HK-2 (cell line): Measurements from ENCODE around the gene IL1RAP.

Source experiments
- DNase-seq: peaks from one replicate; pipeline ENCODE4 v3.0.0-alpha.2; 2018; ENCODE audit not compliant: unreplicated experiment

IL1RAP gene

GRCh38 chr3:190541560-190541959 is 27.7 kb downstream of the IL1RAP start:
- no peak for DNase-seq

DNA sequence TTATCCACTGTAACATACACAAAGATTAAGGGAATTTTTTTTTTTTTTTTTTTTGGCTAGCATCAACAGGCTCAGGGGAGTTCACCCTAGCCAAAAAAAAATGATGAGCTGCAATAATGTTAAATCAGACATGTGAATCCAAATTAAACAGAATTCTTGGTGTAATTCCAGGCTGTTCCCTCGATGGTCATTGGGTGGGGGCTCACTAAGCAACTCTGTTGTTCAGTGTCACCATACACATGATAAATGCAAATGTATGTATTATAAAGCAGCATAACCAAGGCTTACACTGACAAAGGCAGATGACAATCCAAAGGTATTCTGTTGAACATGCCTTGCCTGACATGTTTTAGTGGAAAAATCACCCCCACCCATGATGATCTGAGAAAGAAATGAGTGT is 29.0 kb downstream of the IL1RAP start:
- no peak for DNase-seq

GRCh38 chr3:190543671-190544070 is 29.8 kb downstream of the IL1RAP start:
- no peak for DNase-seq

GRCh38 chr3:190545191-190545590 is 31.3 kb downstream of the IL1RAP start:
- DNase-seq = no peak

GRCh38 chr3:190546881-190547510 is 33.1 kb downstream of the IL1RAP start:
- DNase-seq = no peak

DNA sequence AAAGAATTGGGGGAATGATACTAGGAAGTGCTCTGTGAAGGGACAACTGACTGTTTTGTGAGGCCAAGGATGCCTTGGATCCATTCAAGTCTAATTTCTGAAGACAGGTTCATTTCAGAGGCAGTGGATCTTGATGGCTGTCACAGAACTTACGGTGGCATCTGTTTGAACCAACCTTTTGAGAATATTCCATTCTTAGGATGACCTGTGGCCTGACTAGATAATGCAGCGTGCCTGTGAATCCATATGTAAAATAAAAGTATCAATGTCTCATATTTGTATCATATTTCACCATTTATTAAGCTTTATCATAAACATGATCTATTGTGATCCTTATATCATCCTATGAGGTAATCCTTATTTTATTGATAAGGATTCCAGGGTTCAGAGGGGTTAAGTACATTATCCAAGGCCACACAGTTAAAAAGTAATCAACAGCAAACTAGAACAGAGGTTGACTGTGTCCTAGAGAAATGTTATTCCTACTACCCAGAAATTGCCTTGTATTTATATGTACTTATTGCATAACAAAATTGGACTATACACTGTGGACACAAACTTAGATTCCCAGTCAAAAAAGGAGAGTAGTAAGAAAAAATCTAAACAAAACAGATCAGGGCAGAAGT is 34.3 kb downstream of the IL1RAP start:
- DNase-seq = no peak

GRCh38 chr3:190552021-190552420 is 38.1 kb downstream of the IL1RAP start:
- no peak for DNase-seq

- no peak for DNase-seq
These were observed 39.3 kb downstream of the IL1RAP start for GRCh38 chr3:190552969-190553759.

DNA sequence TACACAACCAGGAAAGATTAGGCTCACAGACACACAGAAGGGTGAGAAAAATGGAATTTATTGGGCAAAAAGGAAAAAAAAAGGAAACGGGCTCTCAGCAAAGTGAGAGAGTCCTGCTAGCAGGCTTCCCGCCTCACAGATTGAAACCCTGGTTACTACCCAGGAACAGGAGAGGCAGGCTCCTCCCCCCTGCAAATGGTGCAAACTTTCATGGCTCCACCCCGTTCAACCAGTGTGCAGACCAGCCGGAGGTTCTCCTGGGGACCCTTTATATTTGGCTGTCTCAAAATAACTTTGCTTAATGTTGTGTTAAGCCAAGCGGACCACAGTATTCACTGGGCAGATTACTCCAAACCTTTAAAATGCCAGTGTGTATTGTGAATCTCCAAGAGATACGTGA is 40.3 kb downstream of the IL1RAP start:
- no peak for DNase-seq

DNA sequence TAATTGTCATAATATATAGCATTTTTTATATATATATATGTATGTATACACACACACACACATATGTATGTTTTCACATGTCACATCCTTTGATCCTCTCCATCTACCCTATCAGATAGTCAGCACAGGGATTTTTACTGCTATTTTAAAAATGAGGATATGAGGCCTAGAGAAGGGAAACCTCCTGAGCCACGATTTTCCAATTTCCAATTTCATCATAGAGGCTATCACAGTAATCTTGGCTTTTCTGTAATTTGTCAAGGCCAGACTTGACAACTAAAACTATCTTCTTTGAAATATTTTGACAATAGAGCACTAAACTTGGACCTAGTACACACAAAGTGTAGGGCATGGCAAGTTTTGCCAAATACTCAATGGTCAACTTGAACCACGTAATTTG is 42.5 kb downstream of the IL1RAP start:
- no peak for DNase-seq

DNA sequence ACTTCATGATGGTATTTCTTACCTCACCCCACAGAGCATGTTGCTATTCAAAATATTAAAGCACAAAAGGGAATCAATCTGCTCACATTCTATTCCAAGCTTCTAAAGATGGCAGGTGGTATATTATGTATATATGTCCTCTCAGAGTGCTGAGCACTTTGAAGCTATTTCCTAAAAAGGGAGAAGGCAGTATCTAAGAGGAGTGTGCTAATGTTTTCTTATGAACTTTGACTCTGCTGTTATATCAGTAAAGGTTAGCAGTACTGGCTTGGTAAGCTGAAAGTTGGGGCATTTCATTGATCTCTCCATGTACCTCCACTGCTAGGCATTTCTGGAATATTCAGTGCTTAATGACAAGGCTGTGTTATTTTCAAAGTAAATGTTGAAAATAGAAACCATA is 43.4 kb downstream of the IL1RAP start:
- no peak for DNase-seq

DNA sequence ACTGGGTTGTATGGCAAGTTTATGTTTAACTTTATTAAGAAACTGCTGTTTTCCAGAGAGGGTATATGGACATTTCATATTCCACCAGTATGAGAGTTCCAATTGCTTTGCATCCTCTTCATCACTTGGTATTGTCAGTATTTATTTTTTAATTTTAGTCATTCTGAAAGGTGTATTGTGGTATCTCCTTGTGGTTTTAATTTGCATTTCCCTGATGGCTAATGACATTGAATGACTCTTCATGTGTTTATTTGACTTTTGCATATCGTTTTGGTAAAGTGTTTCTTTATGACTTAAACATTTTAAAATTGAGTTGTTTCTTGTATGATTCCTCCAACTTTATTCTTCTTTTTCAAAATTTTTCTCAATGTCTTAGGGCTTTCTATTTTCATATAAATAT is 44.4 kb downstream of the IL1RAP start:
- DNase-seq = no peak

- DNase-seq = no peak
These were observed 44.9 kb downstream of the IL1RAP start for GRCh38 chr3:190558796-190559195.

DNA sequence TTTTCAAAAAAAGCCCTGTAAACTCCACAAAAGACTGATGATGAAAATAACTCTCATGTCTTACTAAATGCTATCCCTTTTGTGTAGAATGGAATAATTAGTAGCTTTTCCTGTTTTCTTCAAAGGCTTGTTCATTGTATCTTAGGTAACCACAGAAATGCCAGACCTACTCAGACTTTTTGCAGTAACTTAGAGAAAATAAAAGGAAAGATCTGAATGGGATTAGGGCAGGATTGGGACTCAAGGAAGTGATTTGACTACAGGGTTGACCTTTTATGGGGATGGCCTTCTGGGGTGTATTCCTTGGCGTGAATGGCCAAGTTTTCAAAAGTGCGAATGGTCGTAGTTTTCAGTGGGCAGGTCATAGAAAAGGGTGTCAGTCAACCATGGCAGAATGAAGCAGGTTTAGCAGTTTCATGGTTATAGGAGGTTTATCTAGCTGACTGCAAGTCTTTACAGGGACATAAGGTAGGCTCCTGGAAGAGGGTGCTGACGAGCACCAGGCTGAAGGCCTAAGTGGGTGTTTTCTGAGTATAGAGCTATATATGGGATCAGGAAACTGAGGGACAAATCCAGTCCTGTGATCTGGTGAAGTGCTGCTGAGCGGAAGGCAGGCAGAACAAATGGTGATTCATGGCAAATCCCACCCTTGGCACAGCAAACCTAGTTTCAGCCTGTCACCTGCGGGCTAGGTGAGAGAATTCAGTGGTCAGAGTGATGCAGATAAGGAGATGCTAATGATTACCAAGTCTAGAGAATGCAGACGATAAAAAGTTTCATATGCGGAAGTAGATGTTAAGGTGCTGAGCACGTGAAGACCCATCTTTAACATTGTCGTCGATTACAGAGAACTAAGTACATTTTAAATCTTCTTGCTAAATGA is 46.4 kb downstream of the IL1RAP start:
- no peak for DNase-seq

GRCh38 chr3:190562866-190563510 is 49.1 kb downstream of the IL1RAP start:
- DNase-seq = no peak

DNA sequence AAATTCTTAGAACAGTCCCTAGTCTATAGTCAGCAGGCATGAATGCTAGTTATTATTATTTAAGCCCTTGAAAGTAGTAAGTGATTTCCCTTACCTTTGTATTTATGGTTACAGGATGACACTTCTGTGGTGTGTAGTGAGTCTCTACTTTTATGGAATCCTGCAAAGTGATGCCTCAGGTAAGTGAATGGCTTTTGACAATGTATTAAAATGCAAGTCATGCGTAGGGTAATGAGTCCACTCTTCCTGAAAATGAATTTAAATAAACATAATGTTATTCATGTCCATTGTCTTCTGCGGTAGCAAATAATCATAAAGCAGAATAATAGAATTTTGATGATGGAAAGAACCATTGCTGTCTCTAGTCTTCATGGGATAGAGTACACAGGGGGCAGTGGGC is 50.3 kb downstream of the IL1RAP start:
- DNase-seq = no peak

DNA sequence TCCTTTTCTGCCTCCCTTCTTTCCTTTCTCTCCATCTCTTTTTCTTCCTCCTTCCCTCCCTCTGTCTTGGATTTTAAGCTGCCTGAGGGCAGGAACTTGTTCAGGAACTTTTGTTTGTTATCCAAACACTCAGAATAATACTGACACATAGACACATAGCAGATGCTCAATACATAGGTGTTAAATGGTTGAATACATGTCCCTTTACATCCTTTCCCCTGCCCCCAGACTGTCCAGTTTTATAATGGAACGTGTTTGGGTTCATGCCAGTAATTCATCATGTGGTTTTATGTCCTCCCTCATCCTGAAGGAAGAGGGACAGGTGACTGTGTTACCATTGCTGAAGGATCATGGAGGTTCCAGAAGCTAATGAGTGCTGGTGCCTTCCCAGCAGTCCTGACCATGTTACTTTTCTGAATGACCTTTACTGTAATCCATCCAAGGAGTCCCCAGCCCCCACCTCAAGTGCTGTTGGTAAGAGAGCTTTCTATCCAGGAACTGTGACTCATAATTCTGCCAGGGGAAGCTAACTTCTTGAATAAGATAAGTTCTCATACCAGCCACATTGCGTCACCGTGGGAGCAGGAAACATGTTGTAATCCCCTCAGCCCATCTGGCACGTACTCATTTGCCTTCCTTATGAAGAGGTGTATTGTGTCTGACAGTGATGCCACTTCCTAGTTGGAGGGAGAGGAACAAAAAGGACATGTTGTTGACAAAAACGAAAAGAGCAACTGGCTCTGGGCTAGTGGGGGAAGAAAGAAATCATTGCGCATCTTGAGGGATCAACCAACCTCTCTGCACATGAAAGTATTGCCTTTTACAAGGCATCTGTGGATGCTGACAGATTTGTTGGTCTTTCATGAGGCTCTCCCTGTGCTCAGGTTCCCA is 52.4 kb downstream of the IL1RAP start:
- peak; percentile 93 for DNase-seq

- no peak for DNase-seq
These were observed 54.2 kb downstream of the IL1RAP start for GRCh38 chr3:190568036-190568435.

DNA sequence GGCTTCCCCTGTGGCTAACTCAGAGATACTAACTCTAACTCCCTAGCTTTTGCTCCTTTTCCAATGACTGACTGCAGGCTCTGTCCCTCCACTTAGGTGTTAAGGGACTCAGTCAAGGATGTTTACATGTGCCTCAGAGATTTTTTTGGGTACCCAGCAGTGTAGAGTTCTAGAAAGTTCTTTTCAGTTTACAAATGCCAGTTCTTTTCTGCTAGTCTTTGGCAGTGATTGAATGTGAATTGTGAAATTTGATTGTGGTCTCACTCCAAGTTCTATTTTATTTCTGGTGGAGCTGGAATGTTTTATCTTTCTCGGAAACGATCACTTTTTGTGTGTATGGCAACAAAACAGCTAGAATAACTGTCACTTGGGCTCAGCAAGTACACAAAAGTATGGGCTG is 60.6 kb downstream of the IL1RAP start:
- no peak for DNase-seq

DNA sequence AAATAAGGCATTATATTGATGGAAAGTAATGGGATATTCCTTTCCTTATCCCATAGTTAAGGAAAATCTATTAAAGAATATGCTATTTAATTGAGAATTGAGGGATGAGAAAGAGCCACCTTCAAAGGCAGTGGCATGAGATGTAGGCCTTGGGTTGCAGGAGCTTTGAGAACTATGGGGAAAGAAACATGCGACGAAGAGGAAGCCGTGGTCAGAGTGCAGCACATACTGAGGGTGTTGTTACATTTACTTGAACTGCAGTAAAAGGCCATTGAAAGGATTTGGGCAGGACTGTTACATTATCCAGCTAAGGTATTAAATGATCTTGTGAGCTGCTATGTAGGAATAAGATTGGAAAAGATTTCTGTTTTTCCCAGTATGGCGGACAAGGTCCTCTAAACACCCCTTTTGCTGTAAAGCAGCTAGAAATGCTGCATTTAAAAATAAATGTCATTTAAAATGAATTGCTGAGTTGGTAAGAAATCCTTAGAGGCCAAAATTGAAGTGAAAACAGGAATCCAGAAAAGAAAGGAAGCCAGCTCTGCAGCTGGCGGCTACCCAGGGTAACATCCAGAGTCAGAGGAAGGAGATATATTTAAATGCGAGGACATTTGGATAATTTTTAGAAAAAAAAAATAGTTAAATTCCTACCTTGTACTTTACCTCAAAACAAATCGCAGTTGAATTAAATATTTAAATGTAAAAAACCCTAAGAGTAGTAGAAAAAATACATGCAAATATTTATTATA is 61.7 kb downstream of the IL1RAP start:
- DNase-seq = no peak
